Breast epithelium (tissue), 4 donors: ENCODE data around the gene TEKT1. TPM values are rescaled to one million over a fixed set of nuclear protein-coding genes. Genes with fewer than 3 reads are reported as not detected.
"Not testable (repeated sequence)": the region's sequence is repeated elsewhere in the genome, so short reads cannot be mapped to it uniquely, and the experiment has no call there.

Source experiments
- DNase-seq, 2 donors: peaks; one replicate each; pipeline ENCODE4 v3.0.0-alpha.2; 2019; ENCODE audit warnings: low spot score in 2 of 2
- H3K27ac ChIP-seq, 2 donors: fragments of 200-600 bp; sonication (generic) in 1 of 2; one replicate each; pipeline ENCODE4 v1.5.1; 2016 to 2019; ENCODE audit warnings: mild to moderate bottlenecking in 1 of 2
- H3K27me3 ChIP-seq, 2 donors: fragments of 200-600 bp; sonication (generic) in 1 of 2; one replicate each; pipeline versions ENCODE4 v1.5.1 to v1.6.0; 2017 to 2019; ENCODE audit warnings: control low read depth in 1 of 2, mild to moderate bottlenecking in 1 of 2
- H3K36me3 ChIP-seq: fragments of 200-600 bp; one replicate; pipeline ENCODE4 v1.5.1; 2019
- H3K4me1 ChIP-seq, 2 donors: fragments of 200-600 bp; sonication (generic); one replicate each; pipeline ENCODE4 v1.5.1; 2016 to 2019; ENCODE audit warnings: control low read depth in 1 of 2
- H3K4me3 ChIP-seq, 3 donors: fragments of 200-600 bp; sonication (generic); 1 replicate in 2 of 3; 2 replicates in 1 of 3; pipeline ENCODE4 v1.5.1; 2016 to 2019; ENCODE audit warnings: mild to moderate bottlenecking in 3 of 3, moderate library complexity in 2 of 3
- H3K9me3 ChIP-seq, 2 donors: fragments of 200-600 bp; sonication (generic) in 1 of 2; one replicate each; pipeline ENCODE4 v1.5.1; 2016 to 2019; ENCODE audit warnings: control low read depth in 1 of 2
- CTCF ChIP-seq, 3 donors: fragments of 450-650 bp; IDR thresholded peaks; one replicate each; pipeline ENCODE4 v1.5.1; 2016 to 2017; ENCODE audit warnings: antibody characterized with exemption in 3 of 3, mild to moderate bottlenecking in 3 of 3, moderate library complexity in 3 of 3
- POLR2A ChIP-seq: fragments of 450-650 bp; IDR thresholded peaks from one replicate; pipeline ENCODE4 v1.6.1; 2016; ENCODE audit warnings: antibody characterized with exemption, mild to moderate bottlenecking, moderate library complexity
- POLR2AphosphoS5 ChIP-seq, 3 donors: sonication (generic); formaldehyde crosslinking; IDR thresholded peaks; one replicate each; pipeline ENCODE4 v1.6.1; 2017; ENCODE audit warnings: antibody characterized with exemption in 3 of 3
- intact Hi-C: fragments of 100-400 bp; cut with DNase I; formaldehyde crosslinking; loops from one replicate; pipeline ENCODE4 v1.15.1; 2023; ENCODE audit warnings: low total_unique reads
- total RNA-seq, 3 donors: library from RNA; depleted of rRNA; stranded (reverse); fragments of >200 nt; gene quantifications; one replicate each; pipeline ENCODE4 v1.1.0, GENCODE V29; 2016

Gene TEKT1
- total RNA-seq, 3 donors from 2014 or later = not detected

- TF ChIP-seq POLR2AphosphoS5 (IDR thresholded peaks at IDR 0.05) (no peak), CTCF (IDR thresholded peaks at IDR 0.05) (no peak), POLR2A (no peak)
- H3K4me3 ChIP-seq = no peak overlapping the region
- H3K27ac ChIP-seq = no peak overlapping the region
- no peaks in the 10 kb centered on the region for H3K36me3 ChIP-seq
- intact Hi-C loops = no loop called here
- DNase-seq = no peak
- H3K27me3 ChIP-seq = peaks cover 0 to 14% of the 10 kb centered on the region in 2 donors
- H3K9me3 ChIP-seq = no peaks in the 10 kb centered on the region
- peaks cover 0 to 4% of the 10 kb centered on the region in 2 donors for H3K4me1 ChIP-seq
Observed at GRCh38 chr17:6830383-6830986, 1.0 kb downstream of the TEKT1 start.

- TF ChIP-seq POLR2A = no peak
- TF ChIP-seq CTCF (IDR thresholded peaks at IDR 0.05) = no peak
- no peak for TF ChIP-seq POLR2AphosphoS5 (IDR thresholded peaks at IDR 0.05)
- no peak overlapping the region for H3K4me3 ChIP-seq
- no peak for DNase-seq
- H3K4me1 ChIP-seq = no peaks in the 10 kb centered on the region
- intact Hi-C loops = no loop called here
- no peak overlapping the region for H3K27ac ChIP-seq
- no peaks in the 10 kb centered on the region for H3K9me3 ChIP-seq
- H3K36me3 ChIP-seq = no peaks in the 10 kb centered on the region
- H3K27me3 ChIP-seq = no peaks in the 10 kb centered on the region
Observed at GRCh38 chr17:6823011-6823442, 8.5 kb downstream of the TEKT1 start.

- Histone ChIP-seq H3K4me3 (no peak overlapping the region), H3K27me3 (no peaks in the 10 kb centered on the region), H3K9me3 (no peaks in the 10 kb centered on the region), H3K4me1 (no peaks in the 10 kb centered on the region), H3K27ac (no peak overlapping the region), H3K36me3 (no peaks in the 10 kb centered on the region)
- TF ChIP-seq CTCF (IDR thresholded peaks at IDR 0.05) (no peak), POLR2AphosphoS5 (IDR thresholded peaks at IDR 0.05) (no peak), POLR2A (no peak)
- no peak for DNase-seq
- intact Hi-C loops = no loop called here
Observed at GRCh38 chr17:6818938-6819337, 12.6 kb downstream of the TEKT1 start.

GRCh38 chr17:6816368-6816767, 15.2 kb downstream of the TEKT1 start:
- intact Hi-C loops, H3K36me3 ChIP-seq, DNase-seq, H3K9me3 ChIP-seq, H3K27me3 ChIP-seq, H3K4me3 ChIP-seq, H3K27ac ChIP-seq, H3K4me1 ChIP-seq: not testable (repeated sequence)

- no peaks in the 10 kb centered on the region for H3K4me1 ChIP-seq
- H3K27me3 ChIP-seq = no peaks in the 10 kb centered on the region
- TF ChIP-seq CTCF (IDR thresholded peaks at IDR 0.05) = no peak
- no peak for DNase-seq
- intact Hi-C loops = no loop called here
- no peak overlapping the region for H3K27ac ChIP-seq
- H3K9me3 ChIP-seq = no peaks in the 10 kb centered on the region
- no peaks in the 10 kb centered on the region for H3K36me3 ChIP-seq
- no peak overlapping the region for H3K4me3 ChIP-seq
Observed at GRCh38 chr17:6815775-6816174, 15.8 kb downstream of the TEKT1 start.

GRCh38 chr17:6812295-6812694, 19.2 kb downstream of the TEKT1 start:
- intact Hi-C loops = no loop called here
- peaks cover 0 to 5% of the 10 kb centered on the region in 2 donors for H3K9me3 ChIP-seq
- no peak for DNase-seq
- H3K27ac ChIP-seq = no peak overlapping the region
- no peaks in the 10 kb centered on the region for H3K36me3 ChIP-seq
- no peak overlapping the region for H3K4me3 ChIP-seq
- H3K4me1 ChIP-seq = no peaks in the 10 kb centered on the region
- no peak for TF ChIP-seq POLR2A
- no peak for TF ChIP-seq POLR2AphosphoS5 (IDR thresholded peaks at IDR 0.05)
- no peak for TF ChIP-seq CTCF (IDR thresholded peaks at IDR 0.05)
- H3K27me3 ChIP-seq = no peaks in the 10 kb centered on the region
